Liver (tissue), 9 donors: ENCODE results near the gene KRTAP5-2. TPM values are rescaled to one million over a fixed set of nuclear protein-coding genes. Genes with fewer than 3 reads are reported as not detected.
A peak's percentile ranks its signal among the peaks of the same experiment; 100 is the strongest.

Source experiments
- DNase-seq: peaks from one replicate; pipeline ENCODE4 v3.0.0-alpha.2; 2017; ENCODE audit warnings: low spot score
- H3K27ac ChIP-seq, 2 donors: one replicate each; pipeline ENCODE4 v1.7.0; 2013; ENCODE audit warnings: inconsistent platforms in 2 of 2, low read length in 2 of 2, control low read depth in 1 of 2, low read depth in 1 of 2, mild to moderate bottlenecking in 1 of 2
- H3K27me3 ChIP-seq, 4 donors: one replicate each; pipeline versions ENCODE4 v1.6.1 to v1.7.0; 2013; ENCODE audit warnings: low read length in 3 of 4, inconsistent platforms in 1 of 4, mild to moderate bottlenecking in 1 of 4, moderate library complexity in 1 of 4; ENCODE audit not compliant: control insufficient read depth in 4 of 4, insufficient read depth in 4 of 4
- H3K36me3 ChIP-seq, 4 donors: one replicate each; pipeline versions ENCODE4 v1.6.1 to v1.7.0; 2013; ENCODE audit warnings: low read length in 3 of 4, mild to moderate bottlenecking in 3 of 4, low read depth in 1 of 4, moderate library complexity in 1 of 4; ENCODE audit not compliant: control insufficient read depth in 4 of 4, insufficient read depth in 3 of 4
- H3K4me1 ChIP-seq, 4 donors: one replicate each; pipeline versions ENCODE4 v1.6.1 to v1.7.0; 2013; ENCODE audit warnings: low read length in 3 of 4, mild to moderate bottlenecking in 3 of 4, moderate library complexity in 1 of 4; ENCODE audit not compliant: control insufficient read depth in 4 of 4, insufficient read depth in 4 of 4
- H3K4me3 ChIP-seq, 3 donors: one replicate each; pipeline versions ENCODE4 v1.6.1 to v1.7.0; 2013; ENCODE audit warnings: low read length in 3 of 3, control low read depth in 1 of 3, low read depth in 1 of 3, mild to moderate bottlenecking in 1 of 3
- H3K9ac ChIP-seq, 2 donors: one replicate each; pipeline ENCODE4 v1.7.0; 2013; ENCODE audit warnings: low read length in 2 of 2, mild to moderate bottlenecking in 2 of 2, moderate library complexity in 2 of 2, control low read depth in 1 of 2, low read depth in 1 of 2
- H3K9me3 ChIP-seq, 4 donors: one replicate each; pipeline versions ENCODE4 v1.6.1 to v1.7.0; 2013; ENCODE audit warnings: low read length in 3 of 4; ENCODE audit not compliant: control insufficient read depth in 4 of 4
- ATF3 ChIP-seq: IDR thresholded peaks from 2 replicates; pipeline ENCODE4 v1.6.1; 2016; ENCODE audit warnings: antibody characterized with exemption
- CTCF ChIP-seq: fragments of 150-350 bp; IDR thresholded peaks from 2 replicates; pipeline ENCODE4 v1.5.1; 2017; ENCODE audit warnings: improper control_type of control experiment, low read depth, low read length; ENCODE audit not compliant: missing input control
- EGR1 ChIP-seq, 2 donors: IDR thresholded peaks; 2 replicates each; pipeline ENCODE4 v1.6.1; 2016 to 2018; ENCODE audit warnings: antibody characterized with exemption in 2 of 2, low read depth in 2 of 2
- FOXA1 ChIP-seq: IDR thresholded peaks from 2 replicates; pipeline ENCODE4 v1.6.1; 2016; ENCODE audit warnings: antibody characterized with exemption
- FOXA2 ChIP-seq: IDR thresholded peaks from 2 replicates; pipeline ENCODE4 v1.6.1; 2016; ENCODE audit warnings: antibody characterized with exemption
- GABPA ChIP-seq, 2 donors: IDR thresholded peaks in 1 of 2; conservative IDR thresholded peaks in 1 of 2; 2 replicates each; pipeline ENCODE4 v1.6.1; 2016; ENCODE audit warnings: antibody characterized with exemption in 2 of 2, mild to moderate bottlenecking in 1 of 2, moderate library complexity in 1 of 2
- HNF4A ChIP-seq, 2 donors: conservative IDR thresholded peaks; 2 replicates each; pipeline ENCODE4 v1.6.1; 2016; ENCODE audit warnings: antibody characterized with exemption in 2 of 2, mild to moderate bottlenecking in 2 of 2
- HNF4G ChIP-seq: IDR thresholded peaks from 2 replicates; pipeline ENCODE4 v1.6.1; 2016; ENCODE audit warnings: antibody characterized with exemption
- JUND ChIP-seq, 2 donors: IDR thresholded peaks; 2 replicates each; pipeline ENCODE4 v1.6.1; 2016; ENCODE audit warnings: antibody characterized with exemption in 2 of 2
- MAX ChIP-seq: IDR thresholded peaks from 2 replicates; pipeline ENCODE4 v1.6.1; 2016; ENCODE audit warnings: antibody characterized with exemption
- NR2F2 ChIP-seq: IDR thresholded peaks from 2 replicates; pipeline ENCODE4 v1.6.1; 2016; ENCODE audit warnings: antibody characterized with exemption
- RAD21 ChIP-seq, 2 donors: IDR thresholded peaks; 2 replicates each; pipeline ENCODE4 v1.6.1; 2016; ENCODE audit warnings: antibody characterized with exemption in 2 of 2, mild to moderate bottlenecking in 2 of 2
- REST ChIP-seq: IDR thresholded peaks from 2 replicates; pipeline ENCODE4 v1.6.1; 2016; ENCODE audit warnings: antibody characterized with exemption, mild to moderate bottlenecking
- RXRA ChIP-seq, 2 donors: IDR thresholded peaks; 2 replicates each; pipeline ENCODE4 v1.6.1; 2017 to 2018; ENCODE audit warnings: antibody characterized with exemption in 2 of 2, mild to moderate bottlenecking in 1 of 2
- SP1 ChIP-seq: IDR thresholded peaks from 2 replicates; pipeline ENCODE4 v1.6.1; 2018; ENCODE audit warnings: antibody characterized with exemption, mild to moderate bottlenecking
- TAF1 ChIP-seq: conservative IDR thresholded peaks from 2 replicates; pipeline ENCODE4 v1.6.1; 2016; ENCODE audit warnings: antibody characterized with exemption, mild to moderate bottlenecking
- YY1 ChIP-seq: IDR thresholded peaks from 2 replicates; pipeline ENCODE4 v1.6.1; 2016; ENCODE audit warnings: antibody characterized with exemption, mild to moderate bottlenecking
- ZBTB33 ChIP-seq: IDR thresholded peaks from 2 replicates; pipeline ENCODE4 v1.6.1; 2016; ENCODE audit warnings: antibody characterized with exemption
- WGBS: extraction: QIAGEN DNeasy Blood & Tissue Kit; methylation state at CpG from one replicate; pipeline ENCODE4 v1.1.7; 2013; 5-methylcytosine and 5-hydroxymethylcytosine counted together
- polyA plus RNA-seq, 2 donors: library from polyadenylated mRNA; stranded (reverse) in 1 of 2; unstranded in 1 of 2; fragments of 200-250 nt in 1 of 2; fragments of >200 nt in 1 of 2; fragmentation: Nextera tagmentation in 1 of 2; extraction: Ambion mirVana in 1 of 2; gene quantifications; one replicate each; pipeline versions ENCODE4 v1.2.1 to v1.2.3, GENCODE V29; 2013 to 2015
- total RNA-seq, 2 donors: library from RNA; depleted of rRNA; stranded (reverse); fragments of >200 nt; gene quantifications; one replicate each; pipeline ENCODE4 v1.2.3, GENCODE V29; 2014
- donor health status: healthy.
- donor health status: healthy.
- donor health status: healthy.
- donor health status: healthy.
- donor health status: healthy.

Gene KRTAP5-2
- total and polyA plus RNA-seq, 4 donors = 0.08 TPM; not detected in 3

- Histone ChIP-seq H3K4me3 (no peak overlapping the region), H3K9ac (peak overlapping the region; percentile 47 to 53), H3K27me3 (no peaks in the 10 kb centered on the region), H3K4me1 (peaks cover 3 to 23% (median 14%) of the 10 kb centered on the region in 4 donors), H3K27ac (peak overlapping the region; percentile 33 to 84), H3K36me3 (no peaks in the 10 kb centered on the region), H3K9me3 (no peaks in the 10 kb centered on the region)
- WGBS = 40% methylated on average over 29 of the region's 29 CpGs
- DNase-seq = no peak
- TF ChIP-seq NR2F2 (no peak), RXRA (IDR thresholded peaks at IDR 0.05) (peak in 1 of 2 donors; percentile 78), ATF3 (peak; percentile 93), RAD21 (IDR thresholded peaks at IDR 0.05) (no peak), EGR1 (IDR thresholded peaks at IDR 0.05; ENCODE audit: low read depth in 2 of 2) (no peak), FOXA1 (peak; percentile 42), TAF1 (no peak), GABPA (IDR thresholded peaks at IDR 0.05 in 1 of 2, conservative IDR thresholded peaks at IDR 0.05 in 1 of 2) (no peak), CTCF (no peak), REST (peak; percentile 61), YY1 (no peak), SP1 (peak; percentile 56), MAX (no peak), HNF4G (no peak), FOXA2 (no peak), ZBTB33 (no peak), JUND (IDR thresholded peaks at IDR 0.05) (peak; percentile 75 to 94), HNF4A (conservative IDR thresholded peaks at IDR 0.05) (peak in 1 of 2 donors; percentile 79)
Observed at GRCh38 chr11:1559111-1559951, 38.8 kb downstream of the KRTAP5-2 start.
